K562 (cell line): Measurements from ENCODE around the gene CRKL. TPM values are rescaled to one million over a fixed set of nuclear protein-coding genes. Genes with fewer than 3 reads are reported as not detected.

ENCODE experiments used
- ATF7 ChIP-seq: fragments of 450-650 bp; IDR thresholded peaks from 2 replicates; pipeline ENCODE4 v1.7.1; 2014; ENCODE audit warnings: mild to moderate bottlenecking, moderate library complexity
- BHLHE40 ChIP-seq: IDR thresholded peaks from 2 replicates; pipeline ENCODE4 v1.6.1; 2011; ENCODE audit warnings: low read length, improper control_type of control experiment
- DIDO1 ChIP-seq: fragments of 450-650 bp; IDR thresholded peaks from 2 replicates; pipeline ENCODE4 v1.6.1; 2016; ENCODE audit warnings: low read depth, missing biosample characterization, missing genetic modification characterization
- EP300 ChIP-seq: IDR thresholded peaks from 2 replicates; pipeline ENCODE4 v1.6.1; 2012; ENCODE audit warnings: low read length, improper control_type of control experiment
- FOXJ3 ChIP-seq: sonication (generic); formaldehyde crosslinking; IDR thresholded peaks from 2 replicates; pipeline ENCODE4 v1.4.0; 2020; ENCODE audit warnings: mild to moderate bottlenecking, missing genetic modification reagents
- JUNB ChIP-seq: fragments of 450-650 bp; formaldehyde crosslinking; conservative IDR thresholded peaks from 2 replicates; pipeline ENCODE4 v1.4.0; 2020; ENCODE audit warnings: mild to moderate bottlenecking
- NFATC3 ChIP-seq: fragments of 450-650 bp; IDR thresholded peaks from 2 replicates; pipeline ENCODE4 v1.6.1; 2017; ENCODE audit warnings: mild to moderate bottlenecking
- NR2F6 ChIP-seq: fragments of 450-650 bp; formaldehyde crosslinking; IDR thresholded peaks from 2 replicates; pipeline ENCODE4 v1.4.0; 2020; ENCODE audit warnings: mild to moderate bottlenecking
- SIN3B ChIP-seq: fragments of 450-650 bp; IDR thresholded peaks from 2 replicates; pipeline ENCODE4 v1.6.1; 2017; ENCODE audit warnings: low read depth, mild to moderate bottlenecking, moderate library complexity
- SNRNP70 ChIP-seq: fragments of 200-400 bp; formaldehyde crosslinking; optimal IDR thresholded peaks from 2 replicates; pipeline ENCODE3; 2017; ENCODE audit warnings: low read depth, low read length
- SRF ChIP-seq, 2 experiments: fragments of 250-450, 450-650 bp in 1 of 2; sonication (Bioruptor Pico) in 1 of 2; sonication (generic) in 1 of 2; formaldehyde crosslinking; IDR thresholded peaks; 2 replicates each; pipeline versions ENCODE4 v1.5.0 to v1.5.1; 2020 to 2022; ENCODE audit warnings: mild to moderate bottlenecking in 1 of 2, missing genetic modification reagents in 1 of 2
- TAF15 ChIP-seq: fragments of 200-400 bp; formaldehyde crosslinking; IDR thresholded peaks from 2 replicates; pipeline ENCODE4 v1.6.1; 2017; ENCODE audit warnings: mild to moderate bottlenecking, low read depth, low read length, moderate library complexity
- ZC3H4 ChIP-seq: sonication (generic); formaldehyde crosslinking; IDR thresholded peaks from 2 replicates; pipeline ENCODE4 v1.9.0; 2021; ENCODE audit warnings: missing genetic modification reagents, borderline replicate concordance
- ZNF143 ChIP-seq: sonication (generic); formaldehyde crosslinking; IDR thresholded peaks from 2 replicates; pipeline ENCODE4 v1.9.0; 2022; ENCODE audit warnings: mild to moderate bottlenecking, missing genetic modification reagents
- ZNF408 ChIP-seq: fragments of 250-450 bp; sonication (Bioruptor Pico); IDR thresholded peaks from 2 replicates; pipeline ENCODE4 v1.4.0; 2020; ENCODE audit warnings: low read depth, mild to moderate bottlenecking, moderate library complexity
- ZNF57 ChIP-seq: fragments of 450-650 bp; formaldehyde crosslinking; IDR thresholded peaks from 2 replicates; pipeline ENCODE4 v1.4.0; 2020; ENCODE audit warnings: mild to moderate bottlenecking, moderate library complexity
- ZNF668 ChIP-seq: fragments of 250-450 bp; sonication (Bioruptor Pico); IDR thresholded peaks from 2 replicates; pipeline ENCODE4 v1.8.0; 2022; ENCODE audit warnings: mild to moderate bottlenecking, inconsistent platforms
- polyA plus RNA-seq, 8 experiments: library from polyadenylated mRNA; depleted of rRNA in 4 of 8; stranded (reverse) in 5 of 8; unstranded in 3 of 8; fragments of >200 nt; fragmentation: Nextera tagmentation in 2 of 8; fragmentation: Illumina TruSeq in 1 of 8; extraction: Ambion mirVana in 2 of 8; extraction: Trizol in 1 of 8; gene quantifications; 2 replicates each; pipeline versions ENCODE4 v1.2.1 to v1.2.3, GENCODE V29; 2011 to 2014; ENCODE audit warnings: inconsistent platforms in 1 of 8, missing spikeins in 1 of 8
- total RNA-seq, 7 experiments: library from RNA; depleted of rRNA in 6 of 7; stranded (reverse); fragments of >200 nt in 6 of 7; fragmentation: Illumina TruSeq in 2 of 7; extraction: Trizol in 2 of 7; gene quantifications; 2 replicates each; pipeline versions ENCODE4 v1.2.1 to v1.2.3, GENCODE V29; 2011 to 2021; ENCODE audit warnings: low replicate concordance in 1 of 7
- TF ChIP-seq, protein P1 (sequence below): IDR thresholded peaks from 3 replicates; pipeline ENCODE4 v1.6.1; 2011; ENCODE audit warnings: borderline replicate concordance, mild to moderate bottlenecking; ENCODE audit not compliant: insufficient read length, insufficient read depth
- TF ChIP-seq, protein P2 (sequence below): fragments of 450-650 bp; formaldehyde crosslinking; IDR thresholded peaks from 2 replicates; pipeline ENCODE4 v1.4.0; 2022; ENCODE audit warnings: mild to moderate bottlenecking, moderate library complexity
- TF ChIP-seq, protein P3 (sequence below): fragments of 250-450 bp; sonication (Bioruptor Pico); IDR thresholded peaks from 2 replicates; pipeline ENCODE4 v1.8.0; 2022; ENCODE audit warnings: moderate library complexity, mild to moderate bottlenecking, inconsistent platforms
- TF ChIP-seq, protein P4 (sequence below): sonication (generic); formaldehyde crosslinking; IDR thresholded peaks from 2 replicates; pipeline ENCODE4 v1.8.1; 2023; ENCODE audit warnings: mild to moderate bottlenecking, missing genetic modification reagents
- TF ChIP-seq, protein P5 (sequence below): fragments of 450-650 bp; formaldehyde crosslinking; IDR thresholded peaks from 2 replicates; pipeline ENCODE4 v1.4.0; 2022; ENCODE audit warnings: missing genetic modification characterization
- TF ChIP-seq, protein P6 (sequence below): sonication (generic); formaldehyde crosslinking; IDR thresholded peaks from 2 replicates; pipeline ENCODE4 v1.9.0; 2022; ENCODE audit warnings: mild to moderate bottlenecking, missing genetic modification reagents

CRKL gene
- total and polyA plus RNA-seq, 9 of the 15 experiments (the other 6 are each of a cell fraction or from before 2014, with no cell fraction given): 100 to 263 (median 124) TPM

DNA sequence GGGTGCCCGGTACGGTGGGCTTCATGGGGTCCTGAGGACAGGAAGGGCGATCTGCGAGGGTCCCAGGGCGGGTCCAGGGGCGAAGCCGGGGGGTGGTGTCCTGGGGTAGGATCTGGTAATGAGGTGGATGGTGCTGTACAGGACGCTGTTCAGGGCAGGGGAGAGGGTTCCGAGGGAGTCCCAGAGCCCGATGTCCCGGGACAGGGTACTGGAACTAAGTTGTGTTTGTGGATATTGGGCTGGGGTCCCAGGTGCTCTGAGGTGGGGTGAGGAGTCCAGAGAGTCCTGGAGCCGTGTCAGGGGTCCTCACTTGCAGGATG, 65.3 kb downstream of the CRKL start (continued):
- no peak for TF ChIP-seq BHLHE40
- peak; percentile 61; the same call in 1 of the 2 replicates for TF ChIP-seq ZNF408 (CRISPR knock-in tag)
- TF ChIP-seq ZC3H4 (CRISPR knock-in tag): no peak
- TF ChIP-seq, protein P1, sequence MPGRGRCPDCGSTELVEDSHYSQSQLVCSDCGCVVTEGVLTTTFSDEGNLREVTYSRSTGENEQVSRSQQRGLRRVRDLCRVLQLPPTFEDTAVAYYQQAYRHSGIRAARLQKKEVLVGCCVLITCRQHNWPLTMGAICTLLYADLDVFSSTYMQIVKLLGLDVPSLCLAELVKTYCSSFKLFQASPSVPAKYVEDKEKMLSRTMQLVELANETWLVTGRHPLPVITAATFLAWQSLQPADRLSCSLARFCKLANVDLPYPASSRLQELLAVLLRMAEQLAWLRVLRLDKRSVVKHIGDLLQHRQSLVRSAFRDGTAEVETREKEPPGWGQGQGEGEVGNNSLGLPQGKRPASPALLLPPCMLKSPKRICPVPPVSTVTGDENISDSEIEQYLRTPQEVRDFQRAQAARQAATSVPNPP: no peak
- no peak for TF ChIP-seq ZNF668 (CRISPR knock-in tag)
- TF ChIP-seq ZNF57 (CRISPR knock-in tag): 0 out of 2 replicates have a peak, but pooled peaks have one; percentile 85
- TF ChIP-seq, protein P2, sequence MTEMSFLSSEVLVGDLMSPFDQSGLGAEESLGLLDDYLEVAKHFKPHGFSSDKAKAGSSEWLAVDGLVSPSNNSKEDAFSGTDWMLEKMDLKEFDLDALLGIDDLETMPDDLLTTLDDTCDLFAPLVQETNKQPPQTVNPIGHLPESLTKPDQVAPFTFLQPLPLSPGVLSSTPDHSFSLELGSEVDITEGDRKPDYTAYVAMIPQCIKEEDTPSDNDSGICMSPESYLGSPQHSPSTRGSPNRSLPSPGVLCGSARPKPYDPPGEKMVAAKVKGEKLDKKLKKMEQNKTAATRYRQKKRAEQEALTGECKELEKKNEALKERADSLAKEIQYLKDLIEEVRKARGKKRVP: 0 out of 2 replicates have a peak, but pooled peaks have one; percentile 11
- TF ChIP-seq TAF15: 0 out of 2 replicates have a peak, but pooled peaks have one; percentile 22
- no peak for TF ChIP-seq EP300
- TF ChIP-seq NFATC3: no peak
- TF ChIP-seq JUNB (CRISPR knock-in tag): peak; percentile 38
- TF ChIP-seq, protein P3, sequence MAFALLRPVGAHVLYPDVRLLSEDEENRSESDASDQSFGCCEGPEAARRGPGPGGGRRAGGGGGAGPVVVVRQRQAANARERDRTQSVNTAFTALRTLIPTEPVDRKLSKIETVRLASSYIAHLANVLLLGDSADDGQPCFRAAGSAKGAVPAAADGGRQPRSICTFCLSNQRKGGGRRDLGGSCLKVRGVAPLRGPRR (CRISPR knock-in tag): no peak; the same call in 1 of the 2 replicates
- TF ChIP-seq, protein P4, sequence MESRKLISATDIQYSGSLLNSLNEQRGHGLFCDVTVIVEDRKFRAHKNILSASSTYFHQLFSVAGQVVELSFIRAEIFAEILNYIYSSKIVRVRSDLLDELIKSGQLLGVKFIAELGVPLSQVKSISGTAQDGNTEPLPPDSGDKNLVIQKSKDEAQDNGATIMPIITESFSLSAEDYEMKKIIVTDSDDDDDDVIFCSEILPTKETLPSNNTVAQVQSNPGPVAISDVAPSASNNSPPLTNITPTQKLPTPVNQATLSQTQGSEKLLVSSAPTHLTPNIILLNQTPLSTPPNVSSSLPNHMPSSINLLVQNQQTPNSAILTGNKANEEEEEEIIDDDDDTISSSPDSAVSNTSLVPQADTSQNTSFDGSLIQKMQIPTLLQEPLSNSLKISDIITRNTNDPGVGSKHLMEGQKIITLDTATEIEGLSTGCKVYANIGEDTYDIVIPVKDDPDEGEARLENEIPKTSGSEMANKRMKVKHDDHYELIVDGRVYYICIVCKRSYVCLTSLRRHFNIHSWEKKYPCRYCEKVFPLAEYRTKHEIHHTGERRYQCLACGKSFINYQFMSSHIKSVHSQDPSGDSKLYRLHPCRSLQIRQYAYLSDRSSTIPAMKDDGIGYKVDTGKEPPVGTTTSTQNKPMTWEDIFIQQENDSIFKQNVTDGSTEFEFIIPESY: no peak
- no peak for TF ChIP-seq SNRNP70
- peak; percentile 67; the same call in 1 of the 2 replicates for TF ChIP-seq NR2F6 (CRISPR knock-in tag)
- TF ChIP-seq, protein P5, sequence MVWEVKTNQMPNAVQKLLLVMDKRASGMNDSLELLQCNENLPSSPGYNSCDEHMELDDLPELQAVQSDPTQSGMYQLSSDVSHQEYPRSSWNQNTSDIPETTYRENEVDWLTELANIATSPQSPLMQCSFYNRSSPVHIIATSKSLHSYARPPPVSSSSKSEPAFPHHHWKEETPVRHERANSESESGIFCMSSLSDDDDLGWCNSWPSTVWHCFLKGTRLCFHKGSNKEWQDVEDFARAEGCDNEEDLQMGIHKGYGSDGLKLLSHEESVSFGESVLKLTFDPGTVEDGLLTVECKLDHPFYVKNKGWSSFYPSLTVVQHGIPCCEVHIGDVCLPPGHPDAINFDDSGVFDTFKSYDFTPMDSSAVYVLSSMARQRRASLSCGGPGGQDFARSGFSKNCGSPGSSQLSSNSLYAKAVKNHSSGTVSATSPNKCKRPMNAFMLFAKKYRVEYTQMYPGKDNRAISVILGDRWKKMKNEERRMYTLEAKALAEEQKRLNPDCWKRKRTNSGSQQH (CRISPR knock-in tag): peak; percentile 91
- no peak for TF ChIP-seq ZNF143 (CRISPR knock-in tag)
- no peak for TF ChIP-seq SIN3B
- TF ChIP-seq FOXJ3 (CRISPR knock-in tag): no peak
- TF ChIP-seq, protein P6, sequence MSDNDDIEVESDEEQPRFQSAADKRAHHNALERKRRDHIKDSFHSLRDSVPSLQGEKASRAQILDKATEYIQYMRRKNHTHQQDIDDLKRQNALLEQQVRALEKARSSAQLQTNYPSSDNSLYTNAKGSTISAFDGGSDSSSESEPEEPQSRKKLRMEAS (CRISPR knock-in tag): no peak
- TF ChIP-seq SRF (CRISPR knock-in tag; IDR thresholded peaks at IDR 0.05): peak in 1 of 2 experiments; percentile 72; a peak in 1 of 4 replicates
- peak; percentile 27; the same call in 1 of the 2 replicates for TF ChIP-seq DIDO1 (tag)
- no peak for TF ChIP-seq ATF7
